Measurements from ENCODE around the gene AP4S1. TPM values are rescaled to one million over a fixed set of nuclear protein-coding genes. Genes with fewer than 3 reads are reported as not detected.
A peak's percentile ranks its signal among the peaks of the same experiment; 100 is the strongest.

The AP4S1 gene
- total and polyA plus RNA-seq, 11 donors, result 6.4 to 11.9 (median 8.6) TPM

DNA sequence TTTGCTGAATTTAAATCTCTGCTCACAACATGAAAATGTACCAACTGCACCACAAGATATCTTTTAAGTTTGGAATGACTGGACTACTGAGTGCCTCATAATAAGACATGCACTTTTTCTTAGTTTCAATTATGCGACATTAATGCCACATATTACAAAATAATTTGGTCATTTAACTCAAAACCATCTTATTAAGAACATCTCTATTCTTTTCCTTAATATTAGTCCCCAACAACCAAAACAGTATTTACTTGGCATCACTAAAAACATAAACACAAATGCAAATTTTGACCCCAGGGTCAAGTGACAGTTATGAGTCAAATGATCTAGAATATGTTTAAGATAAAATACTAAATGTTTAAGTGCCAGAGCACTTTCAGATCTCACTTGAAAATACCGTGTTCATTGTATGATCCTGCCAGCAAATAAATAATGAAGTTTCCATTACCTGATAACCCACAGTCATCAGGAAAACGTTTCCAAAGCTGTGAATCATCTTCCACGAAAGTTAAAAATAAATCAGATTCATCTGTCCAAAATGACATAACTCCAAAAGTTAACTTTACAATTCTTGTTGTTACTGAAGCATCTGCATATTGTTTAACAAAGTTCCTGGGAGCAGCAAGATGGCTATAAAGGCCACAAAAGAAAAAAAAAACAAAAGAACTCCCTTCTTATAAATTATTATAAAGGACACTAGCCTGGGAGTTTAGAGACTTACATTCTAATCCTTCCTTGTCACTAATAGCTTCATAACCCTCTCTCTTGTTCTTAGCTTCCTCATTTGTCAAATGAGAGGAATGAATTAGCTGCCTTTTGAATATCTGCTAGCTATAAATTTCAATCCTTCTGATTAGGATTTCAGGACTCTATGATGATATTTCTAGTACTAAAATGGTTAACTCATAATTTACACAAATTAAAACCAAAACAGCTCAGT, 30.5 kb upstream of the AP4S1 start:
- Histone ChIP-seq H3K9me3 (peaks cover 0 to 25% (median 12%) of the 10 kb centered on the region in 12 donors), H3K27ac (peak overlapping the region in 8 of 12 donors; percentile 21 to 61 (median 48)), H3K27me3 (no peaks in the 10 kb centered on the region), H3K4me3 (no peak overlapping the region), H3K4me1 (peaks cover 7 to 58% (median 32%) of the 10 kb centered on the region in 12 donors), H3K36me3 (peaks cover 0 to 13% (median 0%) of the 10 kb centered on the region in 9 donors)
- TF ChIP-seq, protein P1, sequence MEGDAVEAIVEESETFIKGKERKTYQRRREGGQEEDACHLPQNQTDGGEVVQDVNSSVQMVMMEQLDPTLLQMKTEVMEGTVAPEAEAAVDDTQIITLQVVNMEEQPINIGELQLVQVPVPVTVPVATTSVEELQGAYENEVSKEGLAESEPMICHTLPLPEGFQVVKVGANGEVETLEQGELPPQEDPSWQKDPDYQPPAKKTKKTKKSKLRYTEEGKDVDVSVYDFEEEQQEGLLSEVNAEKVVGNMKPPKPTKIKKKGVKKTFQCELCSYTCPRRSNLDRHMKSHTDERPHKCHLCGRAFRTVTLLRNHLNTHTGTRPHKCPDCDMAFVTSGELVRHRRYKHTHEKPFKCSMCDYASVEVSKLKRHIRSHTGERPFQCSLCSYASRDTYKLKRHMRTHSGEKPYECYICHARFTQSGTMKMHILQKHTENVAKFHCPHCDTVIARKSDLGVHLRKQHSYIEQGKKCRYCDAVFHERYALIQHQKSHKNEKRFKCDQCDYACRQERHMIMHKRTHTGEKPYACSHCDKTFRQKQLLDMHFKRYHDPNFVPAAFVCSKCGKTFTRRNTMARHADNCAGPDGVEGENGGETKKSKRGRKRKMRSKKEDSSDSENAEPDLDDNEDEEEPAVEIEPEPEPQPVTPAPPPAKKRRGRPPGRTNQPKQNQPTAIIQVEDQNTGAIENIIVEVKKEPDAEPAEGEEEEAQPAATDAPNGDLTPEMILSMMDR (IDR thresholded peaks at IDR 0.05), result no peak
- no peak for DNase-seq
- intact Hi-C loops (cut with DNase I), result no loop called here
- WGBS, 4 donors, result 2 to 5% (median 4%) methylated on average over 4 of the region's 4 CpGs
- peak in 2 of 4 donors; percentile 51 to 52 for ATAC-seq

DNA sequence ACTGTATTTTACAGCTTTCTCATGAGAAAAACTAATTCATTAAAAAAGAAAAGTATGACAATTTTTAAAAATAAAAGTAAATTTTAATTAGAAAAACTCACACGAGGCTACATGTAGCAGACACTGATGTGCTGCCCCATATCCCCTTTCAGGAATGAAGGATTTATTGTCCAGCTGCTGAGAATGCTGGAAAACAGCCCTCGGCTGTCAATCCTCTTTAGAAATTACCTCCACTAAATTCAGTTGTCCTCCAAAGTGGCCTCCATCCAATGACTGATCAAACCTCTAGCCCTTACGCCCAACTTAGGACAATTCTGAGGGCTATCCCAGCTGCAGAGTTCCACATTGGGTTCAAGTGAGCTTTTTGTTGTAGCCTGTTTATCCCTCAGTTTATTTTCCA, 29.8 kb upstream of the AP4S1 start:
- peak in 1 of 4 donors; percentile 18 for ATAC-seq
- TF ChIP-seq, protein P1 (IDR thresholded peaks at IDR 0.05), result no peak
- no peak for TF ChIP-seq POLR2A (IDR thresholded peaks at IDR 0.05)
- H3K27me3 ChIP-seq, result no peaks in the 10 kb centered on the region
- H3K27ac ChIP-seq, result peak overlapping the region in 8 of 12 donors; percentile 3 to 61 (median 48)
- WGBS, 4 donors, result 51 to 74% (median 60%) methylated on average over 3 of the region's 3 CpGs
- no peak overlapping the region for H3K4me3 ChIP-seq
- peaks cover 7 to 61% (median 30%) of the 10 kb centered on the region in 12 donors for H3K4me1 ChIP-seq
- H3K36me3 ChIP-seq, result peaks cover 0 to 13% (median 0%) of the 10 kb centered on the region in 9 donors
- intact Hi-C loops (cut with DNase I), result no loop called here
- H3K9me3 ChIP-seq, result peaks cover 0 to 25% (median 12%) of the 10 kb centered on the region in 12 donors
- DNase-seq, result no peak

DNA sequence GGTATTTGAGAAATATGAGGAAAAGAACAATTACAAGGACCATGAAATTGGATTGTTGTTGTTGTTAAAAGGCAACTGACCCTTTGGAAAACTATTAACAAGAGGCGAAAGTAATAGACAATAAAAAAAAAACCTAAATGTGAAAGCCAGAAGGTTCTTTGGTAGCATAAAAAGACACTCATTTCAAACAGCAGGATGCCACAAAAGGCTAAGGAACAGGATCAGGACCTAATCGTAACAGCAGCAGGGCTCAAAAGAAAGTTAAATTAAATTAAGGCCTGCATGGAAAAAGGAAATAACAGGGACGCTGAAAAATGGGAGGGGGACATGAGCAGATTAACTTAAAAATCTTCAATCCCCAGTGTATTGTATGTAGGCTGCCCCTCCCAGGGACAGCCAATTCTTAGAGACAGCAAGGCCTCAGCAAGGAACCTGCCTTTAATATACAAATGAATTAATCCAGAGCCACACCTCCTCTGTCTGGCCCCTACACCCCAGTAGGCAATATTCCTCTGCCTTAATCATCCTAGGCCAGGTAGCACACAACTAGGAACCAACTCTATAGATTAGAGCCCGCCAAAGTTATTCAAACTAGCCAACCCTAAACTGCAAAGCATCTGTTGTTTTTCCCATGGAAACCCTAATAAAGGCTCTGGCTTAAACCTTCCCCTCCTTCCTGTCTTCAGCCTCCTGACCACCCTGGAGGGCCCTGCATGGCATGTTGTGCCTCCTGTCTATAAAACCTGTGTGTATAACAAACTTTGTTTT, 28.4 kb upstream of the AP4S1 start:
- peaks cover 6 to 52% (median 17%) of the 10 kb centered on the region in 12 donors for H3K4me1 ChIP-seq
- peaks cover 0 to 16% (median 0%) of the 10 kb centered on the region in 9 donors for H3K36me3 ChIP-seq
- H3K27me3 ChIP-seq, result no peaks in the 10 kb centered on the region
- DNase-seq (no peak), ATAC-seq (no peak)
- intact Hi-C loops (cut with DNase I), result no loop called here
- TF ChIP-seq, protein P1 (IDR thresholded peaks at IDR 0.05), result no peak
- no peak for TF ChIP-seq POLR2A (IDR thresholded peaks at IDR 0.05)
- H3K4me3 ChIP-seq, result no peak overlapping the region
- peaks cover 0 to 25% (median 12%) of the 10 kb centered on the region in 12 donors for H3K9me3 ChIP-seq
- WGBS, 4 donors, result 71 to 78% (median 73%) methylated on average over 4 of the region's 4 CpGs
- H3K27ac ChIP-seq, result no peak overlapping the region
